AG04450 (cell line): ENCODE results near the gene ABHD17B. TPM values are rescaled to one million over a fixed set of nuclear protein-coding genes. Genes with fewer than 3 reads are reported as not detected.

Source experiments
- CTCF ChIA-PET: fragments of 300-600, 350-600 bp; formaldehyde crosslinking; extraction: SDS; loops from one replicate; lab custom pipeline; 2022; ENCODE audit warnings: antibody characterized with exemption, inconsistent platforms; lab: Charles Lee
- POLR2A ChIA-PET: fragments of 350-600 bp; formaldehyde crosslinking; extraction: SDS; loops from one replicate; lab custom pipeline; 2021; ENCODE audit warnings: antibody characterized with exemption, inconsistent platforms; lab: Yijun Ruan, JAX
- DNase-seq: peaks from one replicate; pipeline ENCODE4 v3.0.0-alpha.2; 2011; ENCODE audit warnings: low read depth, low spot score
- H3K27ac ChIP-seq: one replicate; pipeline ENCODE4 v1.5.1; 2012; ENCODE audit warnings: low read depth, low read length, control low read depth
- H3K27me3 ChIP-seq: one replicate; pipeline ENCODE4 v1.6.0; 2012; ENCODE audit warnings: low read length; ENCODE audit not compliant: control insufficient read depth, insufficient read depth
- H3K4me3 ChIP-seq: 2 replicates; pipeline ENCODE4 v1.5.1; 2011; ENCODE audit warnings: mild to moderate bottlenecking, low read depth, low read length, control low read depth
- H3K9me3 ChIP-seq: 2 replicates; pipeline ENCODE4 v1.5.1; 2012; ENCODE audit warnings: low read length; ENCODE audit not compliant: control insufficient read depth, insufficient read depth
- CTCF ChIP-seq: IDR thresholded peaks from 2 replicates; pipeline ENCODE4 v1.5.1; 2011; ENCODE audit warnings: low read depth, low read length, control low read depth, inconsistent platforms
- polyA plus RNA-seq: library from polyadenylated mRNA; depleted of rRNA; stranded (reverse); fragments of >200 nt; gene quantifications from 2 replicates; pipeline ENCODE4 v1.2.3, GENCODE V29; 2011

Gene ABHD17B
- polyA plus RNA-seq, 1 experiment = 15.3 TPM

- ChIA-PET POLR2A (no interaction called here), CTCF (no interaction called here)
- no peak for DNase-seq
- H3K27me3 ChIP-seq = no peaks in the 10 kb centered on the region
- peaks cover 9% of the 10 kb centered on the region for H3K9me3 ChIP-seq
- H3K27ac ChIP-seq = no peak overlapping the region
- H3K4me3 ChIP-seq = no peak overlapping the region
- no peak for TF ChIP-seq CTCF
Observed at GRCh38 chr9:71884005-71884404, 27.0 kb downstream of the ABHD17B start.

GRCh38 chr9:71879644-71880174 lies 31.3 kb downstream of the ABHD17B start:
- Histone ChIP-seq H3K9me3 (peaks cover 19% of the 10 kb centered on the region), H3K27ac (no peak overlapping the region), H3K27me3 (no peaks in the 10 kb centered on the region), H3K4me3 (no peak overlapping the region)
- ChIA-PET POLR2A (no interaction called here), CTCF (interaction anchor here (0.6 kb wide), 1 partner anchor 181 kb away, joined by 4 read pairs; no protein-coding TSS in a partner anchor)
- no peak for TF ChIP-seq CTCF
- DNase-seq = no peak

GRCh38 chr9:71878327-71879274 lies 32.4 kb downstream of the ABHD17B start:
- Histone ChIP-seq H3K27me3 (no peaks in the 10 kb centered on the region), H3K4me3 (no peak overlapping the region), H3K27ac (no peak overlapping the region), H3K9me3 (peaks cover 16% of the 10 kb centered on the region)
- no peak for TF ChIP-seq CTCF
- POLR2A ChIA-PET = no interaction called here
- CTCF ChIA-PET = interaction anchor here (0.7 to 1.1 kb wide), 2 partner anchors 72 to 1144 kb away, joined by 3 to 4 read pairs; no protein-coding TSS in a partner anchor
- no peak for DNase-seq

GRCh38 chr9:71876829-71877228 lies 34.2 kb downstream of the ABHD17B start:
- no peak overlapping the region for H3K4me3 ChIP-seq
- TF ChIP-seq CTCF = no peak
- POLR2A ChIA-PET = no interaction called here
- DNase-seq = no peak
- H3K9me3 ChIP-seq = peaks cover 10% of the 10 kb centered on the region; the same call in 1 of the 2 replicates
- CTCF ChIA-PET = no interaction called here
- no peaks in the 10 kb centered on the region for H3K27me3 ChIP-seq
- H3K27ac ChIP-seq = no peak overlapping the region

- ChIA-PET POLR2A (no interaction called here), CTCF (interaction anchor here (1.1 to 2.1 kb wide), 2 partner anchors 11 to 271 kb away, joined by 3 to 5 read pairs; no protein-coding TSS in a partner anchor)
- no peak overlapping the region for H3K4me3 ChIP-seq
- no peak overlapping the region for H3K27ac ChIP-seq
- no peak for DNase-seq
- no peak for TF ChIP-seq CTCF
- peaks cover 10% of the 10 kb centered on the region; the same call in 1 of the 2 replicates for H3K9me3 ChIP-seq
- H3K27me3 ChIP-seq = no peaks in the 10 kb centered on the region
Observed at GRCh38 chr9:71876106-71876505, 34.9 kb downstream of the ABHD17B start.
